Upper lobe of left lung (tissue), 4 donors: ENCODE results near the gene BIRC3.

ENCODE experiments used
- EP300 ChIP-seq, 4 donors: sonication (generic); formaldehyde crosslinking; IDR thresholded peaks; one replicate each; pipeline ENCODE4 v1.5.1; 2017; ENCODE audit warnings: antibody characterized with exemption in 4 of 4, control low read depth in 2 of 4
- POLR2A ChIP-seq, 4 donors: fragments of 450-650 bp; IDR thresholded peaks; one replicate each; pipeline ENCODE4 v1.5.1; 2016 to 2017; ENCODE audit warnings: antibody characterized with exemption in 4 of 4, mild to moderate bottlenecking in 2 of 4
- POLR2AphosphoS5 ChIP-seq, 2 donors: sonication (generic); formaldehyde crosslinking; IDR thresholded peaks; one replicate each; pipeline ENCODE4 v1.5.1; 2017; ENCODE audit warnings: antibody characterized with exemption in 2 of 2
- TF ChIP-seq, protein P1 (sequence below), 6 experiments: fragments of 450-650 bp in 4 of 6; fragments of 200-600 bp in 2 of 6; sonication (generic) in 2 of 6; IDR thresholded peaks; one replicate each; pipeline ENCODE4 v1.5.1; 2016 to 2019; ENCODE audit warnings: antibody characterized with exemption in 6 of 6

DNA sequence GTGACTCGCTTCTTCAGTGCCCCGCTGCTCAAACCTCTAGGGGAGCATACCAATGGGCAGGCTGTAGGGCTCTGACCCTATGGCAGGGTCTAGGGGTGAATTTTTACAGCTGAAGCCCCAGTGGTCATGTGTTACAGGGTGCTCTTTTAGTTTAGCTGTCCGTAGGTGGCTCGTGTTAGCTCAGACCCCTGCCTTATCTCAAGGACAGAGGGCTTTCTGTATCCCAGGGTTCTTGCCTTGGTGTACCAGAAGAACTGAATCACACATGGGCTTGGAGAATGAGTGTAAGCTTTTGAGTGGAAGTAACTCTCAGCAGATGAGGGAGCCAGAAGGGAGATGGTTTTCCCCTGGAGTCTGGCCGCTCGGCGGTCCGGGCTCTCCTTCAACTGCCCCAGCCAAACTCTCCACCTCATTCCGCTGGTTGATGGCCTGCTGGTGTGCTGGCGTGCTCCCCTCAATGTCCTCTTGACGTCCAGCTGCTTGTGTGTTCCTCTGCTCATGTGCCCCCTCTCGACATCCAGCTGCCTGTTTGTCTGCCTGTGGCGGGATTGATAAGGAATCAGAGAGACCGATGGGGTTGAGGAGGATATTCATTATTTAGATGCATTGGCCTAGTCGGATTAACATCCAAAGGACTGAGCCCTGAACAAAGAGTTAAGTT is 67.3 kb downstream of the BIRC3 start:
- TF ChIP-seq, protein P1, sequence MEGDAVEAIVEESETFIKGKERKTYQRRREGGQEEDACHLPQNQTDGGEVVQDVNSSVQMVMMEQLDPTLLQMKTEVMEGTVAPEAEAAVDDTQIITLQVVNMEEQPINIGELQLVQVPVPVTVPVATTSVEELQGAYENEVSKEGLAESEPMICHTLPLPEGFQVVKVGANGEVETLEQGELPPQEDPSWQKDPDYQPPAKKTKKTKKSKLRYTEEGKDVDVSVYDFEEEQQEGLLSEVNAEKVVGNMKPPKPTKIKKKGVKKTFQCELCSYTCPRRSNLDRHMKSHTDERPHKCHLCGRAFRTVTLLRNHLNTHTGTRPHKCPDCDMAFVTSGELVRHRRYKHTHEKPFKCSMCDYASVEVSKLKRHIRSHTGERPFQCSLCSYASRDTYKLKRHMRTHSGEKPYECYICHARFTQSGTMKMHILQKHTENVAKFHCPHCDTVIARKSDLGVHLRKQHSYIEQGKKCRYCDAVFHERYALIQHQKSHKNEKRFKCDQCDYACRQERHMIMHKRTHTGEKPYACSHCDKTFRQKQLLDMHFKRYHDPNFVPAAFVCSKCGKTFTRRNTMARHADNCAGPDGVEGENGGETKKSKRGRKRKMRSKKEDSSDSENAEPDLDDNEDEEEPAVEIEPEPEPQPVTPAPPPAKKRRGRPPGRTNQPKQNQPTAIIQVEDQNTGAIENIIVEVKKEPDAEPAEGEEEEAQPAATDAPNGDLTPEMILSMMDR (IDR thresholded peaks at IDR 0.05) = no peak
- TF ChIP-seq POLR2A (IDR thresholded peaks at IDR 0.05) = no peak
- TF ChIP-seq POLR2AphosphoS5 (IDR thresholded peaks at IDR 0.05) = no peak
- no peak for TF ChIP-seq EP300 (IDR thresholded peaks at IDR 0.05)
